ENCODE data around the gene LSM7. TPM values are rescaled to one million over a fixed set of nuclear protein-coding genes. Genes with fewer than 3 reads are reported as not detected.

The LSM7 gene
- polyA plus RNA-seq, 3 donors, result 98.6 to 312 (median 132) TPM

DNA sequence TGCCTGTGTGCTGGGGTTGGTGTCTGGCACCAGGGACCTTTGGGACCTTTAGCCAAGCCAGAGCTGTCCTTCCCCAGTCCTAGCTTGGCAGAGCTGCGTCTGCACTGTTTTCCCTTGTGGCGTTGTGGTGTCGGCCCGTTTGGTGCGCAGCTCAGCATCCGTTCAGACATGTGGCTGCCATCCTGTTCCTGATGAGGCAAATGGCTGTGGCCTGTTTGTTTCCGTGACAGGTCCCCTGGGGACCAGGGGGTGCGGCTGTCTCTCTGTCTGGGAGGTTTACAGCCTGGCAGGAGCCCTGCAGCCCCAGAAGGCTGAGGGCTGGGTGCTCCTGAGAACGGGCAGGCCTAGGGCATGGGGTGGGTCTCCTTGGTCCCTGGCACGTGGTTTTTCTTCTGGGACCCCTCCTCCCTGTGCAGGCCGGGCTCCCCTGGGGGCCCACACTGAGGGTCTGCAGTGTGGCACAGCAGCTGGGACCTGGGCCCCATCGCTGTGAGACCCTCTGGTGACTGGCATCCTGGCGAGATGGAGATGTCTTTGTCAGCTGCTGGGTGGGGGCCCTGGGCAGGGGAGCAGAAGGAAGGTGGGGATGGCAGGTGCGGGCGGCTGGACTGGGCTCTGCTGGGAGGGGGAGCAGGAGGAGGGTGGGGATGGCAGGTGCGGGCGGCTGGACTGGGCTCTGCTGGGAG, 4.1 kb upstream of the LSM7 start:
- H2AFZ ChIP-seq (ENCODE audit: insufficient read depth, low read depth, low read length, poor library complexity, severe bottlenecking), result no peak overlapping the region
- Mint-ChIP-seq H3K27ac (peak overlapping the region in 1 of 7 donors; percentile 63), H3K4me1 (peaks cover 49% of the 10 kb centered on the region), H3K27me3 (ENCODE audit: low read depth in 3 of 3) (peaks cover 0 to 10% (median 0%) of the 10 kb centered on the region in 3 donors), H3K4me3 (no peak overlapping the region), H3K36me3 (peaks cover 3 to 26% of the 10 kb centered on the region in 2 donors), H3K9me3 (peaks cover 0 to 8% (median 3%) of the 10 kb centered on the region in 7 donors)
- TF ChIP-seq, protein P1, sequence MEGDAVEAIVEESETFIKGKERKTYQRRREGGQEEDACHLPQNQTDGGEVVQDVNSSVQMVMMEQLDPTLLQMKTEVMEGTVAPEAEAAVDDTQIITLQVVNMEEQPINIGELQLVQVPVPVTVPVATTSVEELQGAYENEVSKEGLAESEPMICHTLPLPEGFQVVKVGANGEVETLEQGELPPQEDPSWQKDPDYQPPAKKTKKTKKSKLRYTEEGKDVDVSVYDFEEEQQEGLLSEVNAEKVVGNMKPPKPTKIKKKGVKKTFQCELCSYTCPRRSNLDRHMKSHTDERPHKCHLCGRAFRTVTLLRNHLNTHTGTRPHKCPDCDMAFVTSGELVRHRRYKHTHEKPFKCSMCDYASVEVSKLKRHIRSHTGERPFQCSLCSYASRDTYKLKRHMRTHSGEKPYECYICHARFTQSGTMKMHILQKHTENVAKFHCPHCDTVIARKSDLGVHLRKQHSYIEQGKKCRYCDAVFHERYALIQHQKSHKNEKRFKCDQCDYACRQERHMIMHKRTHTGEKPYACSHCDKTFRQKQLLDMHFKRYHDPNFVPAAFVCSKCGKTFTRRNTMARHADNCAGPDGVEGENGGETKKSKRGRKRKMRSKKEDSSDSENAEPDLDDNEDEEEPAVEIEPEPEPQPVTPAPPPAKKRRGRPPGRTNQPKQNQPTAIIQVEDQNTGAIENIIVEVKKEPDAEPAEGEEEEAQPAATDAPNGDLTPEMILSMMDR (IDR thresholded peaks at IDR 0.05), result no peak
- no peak overlapping the region for H3K9ac ChIP-seq (ENCODE audit: insufficient read depth, low read length, poor library complexity, severe bottlenecking)
- no peak overlapping the region for H3K4me3 ChIP-seq (replicated peaks in 1 of 3; ENCODE audit: low read depth in 2 of 3, low read length in 3 of 3)
- intact Hi-C loops (cut with micrococcal nuclease), result no loop called here
- WGBS (ENCODE audit: insufficient coverage), result 12% methylated on average over 15 of the region's 17 CpGs
- H3K36me3 ChIP-seq (replicated peaks in 1 of 2; ENCODE audit: control insufficient read depth in 1 of 2, insufficient read depth in 2 of 2, low read length in 2 of 2), result peaks cover 0 to 4% of the 10 kb centered on the region in 2 donors
- peaks cover 64% of the 10 kb centered on the region for H3K79me2 ChIP-seq (ENCODE audit: insufficient read depth, low read length)
- DNase-seq, result no peak
- H3K9me3 ChIP-seq (replicated peaks in 1 of 2; ENCODE audit: control insufficient read depth in 1 of 2, insufficient read depth in 1 of 2, low read length in 2 of 2), result peaks cover 0 to 7% of the 10 kb centered on the region in 2 donors
- H3K27ac ChIP-seq (ENCODE audit: low read depth in 1 of 2, low read length in 2 of 2), result no peak overlapping the region
- no peaks in the 10 kb centered on the region for H3K27me3 ChIP-seq (ENCODE audit: control insufficient read depth in 2 of 2, insufficient read depth in 2 of 2, low read length in 2 of 2)
- H3K4me2 ChIP-seq (replicated peaks; ENCODE audit: extremely low read depth, low read length, poor library complexity, severe bottlenecking), result no peak overlapping the region
- H3K4me1 ChIP-seq (ENCODE audit: control insufficient read depth in 1 of 2, insufficient read depth in 2 of 2, low read length in 2 of 2), result peaks cover 30 to 44% of the 10 kb centered on the region in 2 donors
- H4K20me1 ChIP-seq (ENCODE audit: insufficient read depth, low read length), result peaks cover 48% of the 10 kb centered on the region

DNA sequence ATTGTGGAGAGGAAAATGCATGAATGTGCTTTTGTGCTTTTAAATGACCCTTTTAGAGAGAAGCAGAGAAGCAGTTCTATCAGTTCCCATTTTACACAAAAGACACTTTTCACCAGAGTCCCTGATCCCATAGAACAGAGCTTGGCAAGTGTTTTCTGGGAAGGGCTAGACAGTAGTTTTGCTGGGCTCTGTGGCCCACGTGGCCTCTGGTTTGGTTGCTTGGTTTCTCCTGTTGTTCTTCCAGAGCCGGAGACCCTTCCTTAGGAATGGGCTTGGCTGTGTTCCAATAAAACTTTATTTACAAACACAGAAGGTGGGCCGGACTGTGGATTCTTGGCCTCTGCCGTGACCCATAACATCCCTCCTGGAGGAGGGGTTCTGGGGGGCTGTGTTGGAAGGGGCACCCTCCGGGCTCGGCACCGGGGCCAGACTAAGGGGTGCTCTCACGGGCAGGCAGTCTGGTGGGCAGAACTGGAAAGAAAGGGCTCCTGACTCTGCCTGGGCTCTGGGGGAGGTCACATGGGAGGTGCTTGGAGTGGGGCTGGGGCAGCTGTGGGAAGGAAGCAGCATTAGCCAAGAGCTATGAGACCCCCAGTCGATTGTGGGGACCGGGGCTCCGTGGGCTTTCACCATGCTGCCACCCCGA, 3.3 kb upstream of the LSM7 start:
- Mint-ChIP-seq H3K27me3 (ENCODE audit: low read depth in 3 of 3) (peaks cover 0 to 10% (median 0%) of the 10 kb centered on the region in 3 donors), H3K27ac (peak overlapping the region in 2 of 7 donors; percentile 21 to 30), H3K4me3 (no peak overlapping the region), H3K36me3 (peaks cover 0 to 19% of the 10 kb centered on the region in 2 donors), H3K9me3 (peaks cover 0 to 8% (median 3%) of the 10 kb centered on the region in 7 donors), H3K4me1 (peaks cover 56% of the 10 kb centered on the region)
- H3K27me3 ChIP-seq (ENCODE audit: control insufficient read depth in 2 of 2, insufficient read depth in 2 of 2, low read length in 2 of 2), result no peaks in the 10 kb centered on the region
- H3K9me3 ChIP-seq (replicated peaks in 1 of 2; ENCODE audit: control insufficient read depth in 1 of 2, insufficient read depth in 1 of 2, low read length in 2 of 2), result peaks cover 0 to 7% of the 10 kb centered on the region in 2 donors
- no peak overlapping the region for H2AFZ ChIP-seq (ENCODE audit: insufficient read depth, low read depth, low read length, poor library complexity, severe bottlenecking)
- TF ChIP-seq, protein P1 (IDR thresholded peaks at IDR 0.05), result no peak
- peaks cover 72% of the 10 kb centered on the region for H3K79me2 ChIP-seq (ENCODE audit: insufficient read depth, low read length)
- H3K4me3 ChIP-seq (replicated peaks in 1 of 3; ENCODE audit: low read depth in 2 of 3, low read length in 3 of 3), result no peak overlapping the region
- peaks cover 0 to 4% of the 10 kb centered on the region in 2 donors for H3K36me3 ChIP-seq (replicated peaks in 1 of 2; ENCODE audit: control insufficient read depth in 1 of 2, insufficient read depth in 2 of 2, low read length in 2 of 2)
- peaks cover 49% of the 10 kb centered on the region for H4K20me1 ChIP-seq (ENCODE audit: insufficient read depth, low read length)
- WGBS (ENCODE audit: insufficient coverage), result 28% methylated on average over 5 of the region's 12 CpGs
- intact Hi-C loops (cut with micrococcal nuclease), result no loop called here
- no peak overlapping the region for H3K9ac ChIP-seq (ENCODE audit: insufficient read depth, low read length, poor library complexity, severe bottlenecking)
- no peak for DNase-seq
- no peak overlapping the region for H3K27ac ChIP-seq (ENCODE audit: low read depth in 1 of 2, low read length in 2 of 2)
- H3K4me2 ChIP-seq (replicated peaks; ENCODE audit: extremely low read depth, low read length, poor library complexity, severe bottlenecking), result no peak overlapping the region
- peaks cover 34 to 52% of the 10 kb centered on the region in 2 donors for H3K4me1 ChIP-seq (ENCODE audit: control insufficient read depth in 1 of 2, insufficient read depth in 2 of 2, low read length in 2 of 2)

Data from CD14-positive monocyte (primary cell).